GM18507 (cell line): ENCODE results near the gene STOM.
"Not testable (repeated sequence)": the region's sequence is repeated elsewhere in the genome, so short reads cannot be mapped to it uniquely, and the experiment has no call there.

Experiments
- DNase-seq: peaks from one replicate; pipeline ENCODE4 v3.0.0; 2011; ENCODE audit warnings: low read depth; ENCODE audit not compliant: insufficient read length; ENCODE audit errors: extremely low spot score
- FAIRE-seq: peaks from 2 replicates; lab custom pipeline; 2011; peaks lifted over from hg19 to GRCh38; lab: Jason Lieb, UNC

The STOM gene, protein sequence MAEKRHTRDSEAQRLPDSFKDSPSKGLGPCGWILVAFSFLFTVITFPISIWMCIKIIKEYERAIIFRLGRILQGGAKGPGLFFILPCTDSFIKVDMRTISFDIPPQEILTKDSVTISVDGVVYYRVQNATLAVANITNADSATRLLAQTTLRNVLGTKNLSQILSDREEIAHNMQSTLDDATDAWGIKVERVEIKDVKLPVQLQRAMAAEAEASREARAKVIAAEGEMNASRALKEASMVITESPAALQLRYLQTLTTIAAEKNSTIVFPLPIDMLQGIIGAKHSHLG

DNA sequence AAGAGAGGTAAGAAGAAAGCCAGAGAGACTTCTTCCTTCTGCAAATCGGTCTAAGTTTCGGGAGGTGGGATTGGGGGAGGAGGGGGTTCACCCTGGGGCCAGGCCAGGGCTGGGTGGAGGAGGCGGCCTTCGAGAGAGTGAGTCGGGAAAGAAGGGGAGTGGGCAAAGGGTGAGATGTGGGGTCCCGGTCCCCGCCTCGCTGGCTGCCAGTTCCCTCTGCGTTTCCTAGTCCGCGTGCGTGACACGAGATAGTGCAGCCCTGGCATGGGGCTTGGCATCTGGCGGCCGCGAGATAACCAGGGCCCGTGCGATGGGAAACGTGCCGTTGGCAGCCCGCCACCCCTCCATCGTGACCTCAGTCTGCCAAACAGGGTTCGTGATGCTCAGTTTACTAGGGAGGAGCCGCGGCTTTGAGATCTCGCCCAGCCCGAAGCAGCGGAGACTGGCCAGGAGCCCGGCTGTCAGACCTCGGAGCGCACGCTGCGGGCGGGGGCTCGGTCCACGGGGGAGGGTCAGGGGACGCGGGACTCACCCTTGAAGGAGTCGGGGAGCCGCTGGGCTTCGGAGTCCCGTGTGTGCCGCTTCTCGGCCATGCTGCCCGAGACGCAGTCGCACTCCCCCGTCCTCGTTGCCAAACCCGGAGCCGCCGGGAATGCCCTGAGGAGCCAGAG lies at the start of gene STOM:
Gene STOM, minus strand, starts transcription at position 656 of the 671 bp plus-strand sequence. Its CDS starts 63 bp downstream, at position 593.
- DNase-seq (peak; percentile 23), FAIRE-seq (no peak)

DNA sequence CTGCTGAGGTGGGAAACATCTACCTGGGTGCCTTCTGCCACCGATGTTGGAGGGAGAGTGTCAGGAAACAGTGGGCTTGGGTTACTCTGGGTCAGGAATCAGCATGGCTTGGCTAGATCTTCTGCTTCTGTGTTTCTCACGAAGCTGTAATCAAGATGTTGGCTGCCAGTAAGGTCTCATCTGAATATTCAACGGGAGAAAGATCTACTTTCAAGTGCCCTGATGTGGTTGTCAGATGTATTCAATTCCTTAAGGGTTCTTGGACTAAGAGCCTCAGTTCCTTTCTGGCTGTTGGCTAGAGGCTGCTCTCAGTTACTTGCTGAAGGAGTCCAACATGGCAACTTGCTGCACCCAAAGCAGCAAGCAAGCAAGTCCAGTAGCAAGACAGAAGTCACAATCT lies 41.9 kb upstream of the STOM start:
- DNase-seq (no peak), FAIRE-seq (no peak)

DNA sequence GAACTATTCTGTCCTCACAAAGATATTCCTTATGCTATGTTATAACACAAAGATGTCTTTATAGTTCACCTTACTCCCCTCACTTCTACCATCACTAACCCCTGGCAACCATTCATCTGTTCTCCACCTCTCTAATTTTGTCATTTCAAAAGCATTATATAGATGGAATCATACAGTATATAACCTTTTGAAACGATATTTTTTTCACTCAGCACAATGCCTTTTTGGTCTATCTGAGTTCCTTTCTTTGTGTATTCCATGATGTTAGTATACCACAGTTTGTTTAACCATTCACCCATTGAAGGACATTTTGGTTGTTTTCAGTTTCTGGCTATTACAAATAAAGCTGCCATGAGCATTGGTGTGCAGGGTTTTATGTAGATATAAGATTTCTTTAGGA lies 35.8 kb upstream of the STOM start:
- FAIRE-seq (no peak), DNase-seq (no peak)

DNA sequence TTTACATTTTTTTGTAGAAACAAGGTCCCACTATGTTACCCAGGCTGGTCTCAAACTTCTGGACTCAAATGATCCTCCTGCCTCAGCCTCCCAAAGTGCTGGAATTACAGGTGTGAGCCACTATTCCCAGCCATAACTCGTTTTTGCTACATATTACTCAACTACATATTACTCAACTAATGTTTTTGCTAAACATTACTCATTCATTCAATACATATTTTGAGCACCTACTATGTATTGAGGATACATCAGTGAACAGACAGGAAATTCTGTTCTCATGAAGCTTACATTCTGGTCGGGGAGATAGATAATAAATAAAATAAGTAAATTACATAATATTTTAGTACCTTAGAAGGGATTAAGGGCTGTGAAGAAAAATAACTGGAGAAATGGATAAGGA lies 34.9 kb upstream of the STOM start:
- FAIRE-seq = no peak
- DNase-seq = no peak

DNA sequence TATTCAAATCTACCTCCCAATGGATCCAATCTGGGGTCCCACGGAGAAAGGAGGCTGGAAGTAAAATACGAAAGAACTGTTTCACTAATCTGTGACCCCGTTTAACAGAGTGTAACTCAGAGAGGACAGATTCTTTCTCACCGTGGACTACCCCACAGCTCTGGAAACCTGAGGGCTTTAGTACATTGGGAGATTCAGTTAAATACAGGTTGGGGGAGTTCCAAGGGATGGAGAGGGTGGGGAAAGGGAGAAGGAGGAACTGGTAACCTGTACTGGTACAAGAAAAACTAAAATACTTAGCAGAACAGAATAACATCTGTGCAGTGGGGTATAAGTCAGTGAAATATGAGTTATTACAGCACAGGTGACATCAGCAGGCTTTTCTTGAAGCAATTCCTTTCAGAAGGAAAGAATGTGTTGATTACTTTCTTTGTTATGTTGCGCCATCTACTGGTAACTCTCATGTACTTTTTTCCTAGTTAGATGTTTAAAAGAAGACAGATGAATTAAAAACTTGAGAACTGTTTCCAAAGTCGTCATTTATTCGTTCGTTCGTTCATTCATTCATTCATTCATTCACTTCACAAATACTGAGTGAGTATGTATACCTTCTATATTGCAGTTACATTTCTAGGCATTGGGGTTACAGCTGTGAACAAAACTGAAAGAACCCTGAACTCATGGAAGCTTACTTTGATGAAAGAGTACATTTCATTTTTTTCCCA lies 30.0 kb upstream of the STOM start:
- peak; percentile 14 for DNase-seq
- FAIRE-seq = peak; percentile 91

- no peak for FAIRE-seq
- DNase-seq = no peak
These were observed 29.3 kb upstream of the STOM start for GRCh38 chr9:121399126-121399882.

DNA sequence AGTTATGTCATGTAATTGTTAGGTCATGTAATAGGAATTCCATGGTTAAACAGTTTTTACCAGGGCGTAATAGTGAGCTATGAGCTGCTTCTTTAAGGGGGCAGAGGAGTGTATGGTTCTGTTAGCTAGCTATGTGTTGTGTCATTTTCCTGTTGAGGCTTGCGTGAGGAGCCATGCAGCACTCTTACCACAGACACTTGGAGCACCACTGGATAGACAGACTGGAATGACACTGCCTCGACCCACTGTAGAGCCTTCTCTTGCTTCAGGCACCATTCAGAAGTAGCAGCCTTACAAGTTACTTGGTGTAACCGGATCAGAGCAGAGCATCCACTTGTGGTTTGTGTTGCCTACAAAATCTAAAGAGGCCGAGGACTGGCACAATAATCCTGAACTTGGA lies 28.3 kb upstream of the STOM start:
- no peak for FAIRE-seq

DNA sequence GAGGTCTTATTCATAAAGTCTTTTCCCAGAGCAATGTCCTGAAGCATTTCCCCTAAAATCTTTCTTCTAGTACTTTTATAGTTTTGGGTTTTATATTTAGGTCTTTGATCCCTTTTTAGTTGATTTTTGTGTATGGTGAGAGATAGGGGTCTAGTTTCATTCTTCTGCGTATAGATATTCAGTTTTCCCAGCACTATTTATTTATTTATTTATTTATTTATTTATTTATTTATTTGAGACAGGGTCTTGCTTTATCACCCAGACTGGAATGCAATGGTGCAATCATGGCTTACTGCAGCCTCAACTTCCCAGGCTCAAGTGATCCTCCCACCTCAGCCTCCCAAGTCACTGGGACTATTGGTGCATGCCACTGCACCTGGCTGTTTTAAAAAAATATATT lies 27.2 kb upstream of the STOM start:
- not testable (repeated sequence) for DNase-seq, FAIRE-seq

More for the DNA sequence above, 28.3 kb upstream of the STOM start:
- DNase-seq = no peak

GRCh38 chr9:121395558-121395957 lies 25.5 kb upstream of the STOM start:
- FAIRE-seq (no peak), DNase-seq (no peak)

- DNase-seq (no peak), FAIRE-seq (no peak)
These were observed 24.2 kb upstream of the STOM start for GRCh38 chr9:121394292-121394691.

- DNase-seq (no peak), FAIRE-seq (no peak)
These were observed 23.3 kb upstream of the STOM start for GRCh38 chr9:121393318-121393717.

DNA sequence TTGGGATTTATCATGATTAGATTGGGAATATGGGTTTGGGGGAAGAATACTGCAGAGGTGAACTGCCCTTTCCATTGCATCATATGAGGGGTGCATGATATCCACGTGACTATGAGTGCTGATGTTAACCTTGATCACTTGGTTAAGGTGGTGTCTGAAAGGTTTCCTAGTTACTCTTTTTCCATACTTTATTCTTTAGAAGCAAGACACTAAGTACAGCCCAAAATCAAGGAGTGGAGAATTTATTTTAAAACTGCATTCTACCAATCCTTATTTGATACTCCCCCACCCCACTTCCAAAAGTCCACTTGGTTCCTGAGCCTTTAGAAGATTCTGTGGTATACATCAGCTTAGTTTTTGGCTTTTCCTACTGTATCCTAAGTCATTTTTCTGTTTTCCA lies 20.3 kb upstream of the STOM start:
- FAIRE-seq (no peak), DNase-seq (no peak)

DNA sequence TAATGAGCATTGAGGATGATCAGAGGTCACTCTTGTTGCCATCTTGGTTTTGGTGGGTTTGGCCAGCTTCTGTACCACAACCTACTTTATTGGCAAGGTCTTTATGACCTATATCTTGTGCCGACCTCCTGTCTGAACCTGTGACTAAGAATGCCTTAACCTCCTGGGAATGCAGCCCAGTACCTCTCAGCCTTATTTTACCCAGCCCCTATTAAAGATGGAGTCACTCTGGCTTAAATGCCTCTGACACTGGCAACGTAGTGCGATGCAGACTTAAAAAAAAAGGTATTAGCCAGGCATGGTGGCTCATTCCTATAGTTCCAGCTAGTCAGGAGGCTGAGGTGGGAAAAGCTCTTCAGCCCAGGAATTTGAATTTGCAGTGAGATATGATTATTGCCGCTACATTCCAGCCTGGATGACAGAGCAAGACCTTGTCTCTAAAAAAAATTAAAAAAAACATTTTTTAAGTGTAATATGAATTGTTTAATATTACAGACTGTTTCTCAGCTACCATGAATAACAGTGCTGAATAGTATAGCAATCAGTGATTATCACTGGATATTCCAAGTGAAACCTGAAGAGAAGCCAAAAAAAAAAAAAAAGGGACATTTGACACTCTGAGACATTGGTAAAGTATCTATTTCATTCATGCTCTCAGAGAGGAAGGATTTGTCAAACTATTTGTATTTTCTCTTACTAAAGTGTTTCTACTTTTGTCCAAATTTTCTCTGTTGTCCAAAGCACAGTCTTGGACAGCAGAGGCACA lies 18.3 kb upstream of the STOM start:
- DNase-seq (no peak), FAIRE-seq (no peak)

GRCh38 chr9:121386442-121387175 lies 16.6 kb upstream of the STOM start:
- FAIRE-seq (no peak), DNase-seq (no peak)

- no peak for DNase-seq
- FAIRE-seq = no peak
These were observed 13.7 kb upstream of the STOM start for GRCh38 chr9:121383715-121384114.

- FAIRE-seq = no peak
- DNase-seq = no peak
These were observed 10.8 kb upstream of the STOM start for GRCh38 chr9:121380846-121381245.

GRCh38 chr9:121376214-121376830 lies 6.3 kb upstream of the STOM start:
- DNase-seq (no peak), FAIRE-seq (no peak)

DNA sequence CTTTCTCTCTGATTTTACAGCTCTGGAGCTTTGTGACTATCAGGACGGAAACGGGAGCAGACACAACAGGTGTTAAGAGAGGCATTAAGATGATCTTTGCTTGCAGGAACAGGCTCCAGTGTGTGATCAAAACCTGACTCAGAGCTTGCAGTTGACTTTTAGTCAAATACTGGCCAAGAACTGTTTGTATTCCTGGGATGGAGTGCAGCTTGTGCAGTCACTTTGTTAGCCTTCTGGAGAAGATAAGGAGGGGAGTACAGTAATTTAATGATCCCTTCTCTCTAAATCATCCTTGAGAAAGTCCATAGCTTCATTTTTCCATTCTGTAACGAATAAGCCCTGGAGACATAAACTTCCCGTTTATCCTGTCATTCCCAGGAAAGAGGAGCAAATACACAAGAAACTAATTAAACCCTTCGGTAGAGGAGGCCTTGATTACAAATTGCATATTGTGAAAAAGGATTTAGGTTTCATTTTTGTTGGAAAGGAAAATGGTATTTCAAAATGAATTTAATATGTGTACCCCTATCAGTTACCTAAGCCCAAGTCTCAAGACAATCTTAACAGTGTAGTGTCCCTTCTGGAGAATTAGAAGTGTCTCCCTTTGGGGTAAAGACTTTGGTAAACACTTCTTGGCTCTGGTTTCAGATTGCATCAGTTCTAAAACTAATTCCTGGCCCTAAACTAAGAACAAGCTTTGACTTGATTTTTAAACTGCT lies 3.1 kb upstream of the STOM start:
- no peak for FAIRE-seq

More for the DNA sequence above, 3.1 kb upstream of the STOM start:
- no peak for DNase-seq
